GM12872 (cell line): ENCODE data around the gene EMC6.

Experiments
- CTCF ChIP-seq: IDR thresholded peaks from 3 replicates; pipeline ENCODE4 v1.5.1; 2011; ENCODE audit warnings: low read depth, mild to moderate bottlenecking, low read length, moderate library complexity; ENCODE audit not compliant: insufficient read depth

The EMC6 gene

GRCh38 chr17:3632287-3632686 is 36.3 kb upstream of the EMC6 start:
- TF ChIP-seq CTCF = no peak

GRCh38 chr17:3635474-3636153 is 33.0 kb upstream of the EMC6 start:
- TF ChIP-seq CTCF = no peak

- TF ChIP-seq CTCF = no peak
Observed at GRCh38 chr17:3636154-3636907, 32.3 kb upstream of the EMC6 start, which contains the start of the genes CTNS and SHPK. TSS of gene CTNS (plus strand) at chr17:3636760. CDS start at chr17:3640207, 3,447 bp downstream. TSS of gene SHPK (minus strand) at chr17:3636250. CDS start at chr17:3636219, 31 bp downstream.

- TF ChIP-seq CTCF = no peak
Observed at GRCh38 chr17:3636908-3637373, 31.7 kb upstream of the EMC6 start.

GRCh38 chr17:3639981-3640596 is 28.5 kb upstream of the EMC6 start:
- no peak for TF ChIP-seq CTCF

- no peak for TF ChIP-seq CTCF
Observed at GRCh38 chr17:3641014-3641413, 27.6 kb upstream of the EMC6 start.
